ENCODE measurements around the gene SPAG6. TPM values are rescaled to one million over a fixed set of nuclear protein-coding genes. Genes with fewer than 3 reads are reported as not detected.
"Not testable (repeated sequence)": the region's sequence is repeated elsewhere in the genome, so short reads cannot be mapped to it uniquely, and the experiment has no call there.

SPAG6 gene
- total RNA-seq, result not detected
- long read RNA-seq, donor 1, partial matches to known transcripts, result 0 of 1 reads
- long read RNA-seq, donor 1, other reads (novel, unspliced or antisense), result 1 of 1 reads
- long read RNA-seq, donor 2, partial matches to known transcripts, result 0 of 2 reads
- long read RNA-seq, donor 2, other reads (novel, unspliced or antisense), result 2 of 2 reads

GRCh38 chr10:22345301-22346095, at the start of gene SPAG6:
TSS of gene SPAG6 (plus strand) at chr10:22345496. CDS start at chr10:22345612, 116 bp downstream.
- intact Hi-C loops (cut with DNase I), result loop anchor here in 1 of 2 donors (10.0 kb wide), 1 partner anchor 89 kb away; no protein-coding TSS in a partner anchor
- DNase-seq (ENCODE audit: low spot score), result peak; percentile 91

GRCh38 chr10:22301193-22301592, 44.1 kb upstream of the SPAG6 start:
- intact Hi-C loops (cut with DNase I), result no loop called here

GRCh38 chr10:22303461-22303860, 41.8 kb upstream of the SPAG6 start:
- no peak for DNase-seq (ENCODE audit: low spot score)
- intact Hi-C loops (cut with DNase I), result no loop called here

More at GRCh38 chr10:22301193-22301592, 44.1 kb upstream of the SPAG6 start:
- no peak for DNase-seq (ENCODE audit: low spot score)

- intact Hi-C loops (cut with DNase I), result no loop called here
Observed at GRCh38 chr10:22305721-22306120, 39.6 kb upstream of the SPAG6 start.

GRCh38 chr10:22308390-22308789, 36.9 kb upstream of the SPAG6 start:
- DNase-seq (ENCODE audit: low spot score), result no peak
- intact Hi-C loops (cut with DNase I), result no loop called here

More at GRCh38 chr10:22305721-22306120, 39.6 kb upstream of the SPAG6 start:
- no peak for DNase-seq (ENCODE audit: low spot score)

- DNase-seq (ENCODE audit: low spot score), result no peak
- intact Hi-C loops (cut with DNase I), result no loop called here
Observed at GRCh38 chr10:22309180-22310000, 35.9 kb upstream of the SPAG6 start.

GRCh38 chr10:22310012-22310411, 35.3 kb upstream of the SPAG6 start:
- intact Hi-C loops (cut with DNase I), result not testable (repeated sequence)

GRCh38 chr10:22310928-22311327, 34.4 kb upstream of the SPAG6 start:
- intact Hi-C loops (cut with DNase I), result no loop called here

More at GRCh38 chr10:22310012-22310411, 35.3 kb upstream of the SPAG6 start:
- not testable (repeated sequence) for DNase-seq (ENCODE audit: low spot score)

GRCh38 chr10:22314852-22315251, 30.4 kb upstream of the SPAG6 start:
- intact Hi-C loops (cut with DNase I), result loop anchor here in 1 of 2 donors (5.0 kb wide), 1 partner anchor 63 kb away; no protein-coding TSS in a partner anchor

More at GRCh38 chr10:22310928-22311327, 34.4 kb upstream of the SPAG6 start:
- DNase-seq (ENCODE audit: low spot score), result no peak

GRCh38 chr10:22315455-22316285, 29.6 kb upstream of the SPAG6 start:
- intact Hi-C loops (cut with DNase I), result loop anchor here in 1 of 2 donors (5.0 kb wide), 1 partner anchor 63 kb away; no protein-coding TSS in a partner anchor
- DNase-seq (ENCODE audit: low spot score), result no peak

More at GRCh38 chr10:22314852-22315251, 30.4 kb upstream of the SPAG6 start:
- DNase-seq (ENCODE audit: low spot score), result no peak

GRCh38 chr10:22316286-22317075, 28.8 kb upstream of the SPAG6 start, which contains the start of gene COMMD3:
TSS of gene COMMD3 (plus strand) at chr10:22316388. CDS start at chr10:22316418, 30 bp downstream.
- intact Hi-C loops (cut with DNase I), result loop anchor here in 1 of 2 donors (5.0 kb wide), 1 partner anchor 64 kb away; no protein-coding TSS in a partner anchor

GRCh38 chr10:22317076-22317370, 28.3 kb upstream of the SPAG6 start:
- intact Hi-C loops (cut with DNase I), result loop anchor here in 1 of 2 donors (5.0 kb wide), 1 partner anchor 65 kb away; no protein-coding TSS in a partner anchor
- DNase-seq (ENCODE audit: low spot score), result no peak

More at GRCh38 chr10:22316286-22317075, 28.8 kb upstream of the SPAG6 start, which contains the start of gene COMMD3:
- DNase-seq (ENCODE audit: low spot score), result peak; percentile 96

- intact Hi-C loops (cut with DNase I), result loop anchor here in 1 of 2 donors (5.0 kb wide), 1 partner anchor 66 kb away; no protein-coding TSS in a partner anchor
- DNase-seq (ENCODE audit: low spot score), result no peak
Observed at GRCh38 chr10:22317771-22318565, 27.3 kb upstream of the SPAG6 start.

- intact Hi-C loops (cut with DNase I), result loop anchor here in 1 of 2 donors (5.0 kb wide), 1 partner anchor 66 kb away; no protein-coding TSS in a partner anchor
- no peak for DNase-seq (ENCODE audit: low spot score)
Observed at GRCh38 chr10:22318772-22319171, 26.5 kb upstream of the SPAG6 start.

GRCh38 chr10:22319547-22319979, 25.7 kb upstream of the SPAG6 start:
- intact Hi-C loops (cut with DNase I), result loop anchor here in 1 of 2 donors (5.0 kb wide), 1 partner anchor 67 kb away; no protein-coding TSS in a partner anchor
- no peak for DNase-seq (ENCODE audit: low spot score)

- no peak for DNase-seq (ENCODE audit: low spot score)
- intact Hi-C loops (cut with DNase I), result loop anchor here in 1 of 2 donors (5.0 kb wide), 1 partner anchor 68 kb away; no protein-coding TSS in a partner anchor
Observed at GRCh38 chr10:22319980-22320558, 25.2 kb upstream of the SPAG6 start.
